Stimulated activated CD8-positive, alpha-beta memory T cell treated with anti-CD3 and anti-CD28 coated beads, Interleukin-12 subunit alpha, Interleukin-12 subunit beta, amount 100 ng/mL, for 4 hours (primary cell): ENCODE measurements around the gene LCTL.
A peak's percentile ranks its signal among the peaks of the same experiment; 100 is the strongest.
"Not testable (repeated sequence)": the region's sequence is repeated elsewhere in the genome, so short reads cannot be mapped to it uniquely, and the experiment has no call there.

Source experiments
- DNase-seq: peaks from one replicate; pipeline ENCODE4 v3.0.0-alpha.2; 2020; ENCODE audit warnings: low read depth

LCTL gene

DNA sequence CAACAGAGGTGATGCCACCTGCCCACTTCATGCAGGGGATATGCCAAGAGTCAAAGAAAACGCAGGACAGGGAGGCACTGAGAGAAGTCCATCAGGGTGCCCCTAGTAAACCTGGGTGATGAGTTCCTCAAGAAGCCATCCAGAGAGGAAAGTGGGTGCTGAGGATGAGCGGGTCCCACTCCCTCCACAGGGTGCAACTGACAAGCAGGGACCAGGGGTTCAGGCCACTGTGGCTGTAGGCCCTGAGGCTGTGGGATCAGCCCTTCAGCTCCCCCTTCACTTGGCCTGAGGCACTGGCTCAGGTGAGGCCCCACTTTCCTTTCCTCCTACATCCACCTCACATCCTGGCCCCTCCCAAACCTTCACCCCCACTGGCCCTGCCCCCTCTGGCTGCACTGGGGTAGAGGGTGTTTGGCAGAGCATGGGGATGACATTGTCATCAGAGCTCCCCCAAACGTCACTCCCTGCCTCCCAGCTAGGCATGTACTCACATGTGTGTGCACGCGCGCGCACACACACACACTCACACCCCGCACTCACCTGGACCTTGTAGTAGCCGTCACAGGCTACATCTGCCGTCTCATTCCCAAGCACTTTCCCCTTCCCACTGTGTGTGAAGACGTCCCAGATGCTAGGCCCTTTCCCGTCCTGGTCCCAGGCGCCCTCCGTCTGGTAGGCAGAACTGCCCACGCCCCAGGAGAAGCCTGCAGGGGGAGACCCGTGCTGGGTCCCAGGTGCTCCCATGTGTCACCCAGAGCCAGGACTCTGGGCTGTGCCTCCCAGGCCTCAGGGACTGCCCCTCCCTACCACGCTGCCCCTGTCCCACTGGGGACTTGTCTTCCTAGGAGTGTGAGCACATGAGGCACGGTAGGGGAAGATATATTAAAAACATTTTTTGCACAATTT lies 1.4 kb downstream of the LCTL start:
- no peak for DNase-seq

GRCh38 chr15:66563566-66564110 lies 2.2 kb downstream of the LCTL start:
- DNase-seq: no peak

DNA sequence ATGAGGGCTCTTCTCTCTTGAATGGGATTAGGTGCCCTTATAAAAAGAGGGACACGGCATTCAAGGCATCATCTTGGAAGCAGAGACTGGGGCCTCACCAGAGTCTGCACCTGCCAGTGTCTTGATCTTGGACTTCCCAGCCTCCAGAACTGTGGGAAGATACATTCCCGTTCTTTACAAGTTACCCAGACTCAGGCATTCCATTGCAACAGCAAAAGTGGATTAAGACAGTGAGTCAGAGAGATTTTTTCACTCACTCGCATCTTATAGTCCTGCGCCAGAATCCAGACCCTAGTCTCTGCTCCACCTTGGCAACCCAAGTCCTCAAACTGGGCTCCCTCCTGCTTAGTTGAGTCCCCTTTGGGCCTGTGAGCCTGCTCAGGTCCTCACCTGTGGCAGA lies 2.7 kb downstream of the LCTL start:
- DNase-seq: no peak

DNA sequence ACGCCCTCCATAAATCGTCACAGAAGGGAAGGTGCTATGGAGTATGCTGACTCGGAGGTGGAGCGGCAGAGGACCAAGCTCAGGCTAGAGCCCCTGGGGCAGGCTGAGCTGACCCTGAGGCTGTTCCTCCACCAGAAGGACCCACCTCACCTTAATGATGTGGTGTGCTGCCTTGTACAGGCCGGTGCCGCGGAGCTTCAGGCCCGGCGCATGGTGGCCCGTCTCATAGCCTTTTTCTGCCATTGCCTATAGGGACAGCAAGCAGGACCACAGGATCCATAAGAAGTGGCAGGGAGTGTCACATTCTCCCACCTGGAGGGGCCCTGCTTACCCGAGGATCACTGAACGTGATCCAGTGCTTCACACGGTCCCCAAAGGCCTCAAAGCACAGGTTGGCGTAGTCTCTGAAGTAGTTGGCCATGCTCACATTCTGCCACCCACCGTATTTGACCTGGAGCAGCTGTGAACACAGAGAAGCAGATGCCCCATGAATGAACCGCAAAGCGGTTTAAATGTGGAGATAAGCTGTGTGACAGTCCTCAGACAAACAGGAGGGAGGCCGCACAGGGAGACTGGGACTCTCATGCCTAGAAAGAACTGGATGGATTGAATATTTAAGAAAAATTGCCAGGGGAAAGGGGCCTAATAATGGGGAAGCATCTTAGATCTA lies 4.8 kb downstream of the LCTL start:
- DNase-seq: no peak

GRCh38 chr15:66558271-66558670 lies 7.5 kb downstream of the LCTL start:
- DNase-seq: no peak

DNA sequence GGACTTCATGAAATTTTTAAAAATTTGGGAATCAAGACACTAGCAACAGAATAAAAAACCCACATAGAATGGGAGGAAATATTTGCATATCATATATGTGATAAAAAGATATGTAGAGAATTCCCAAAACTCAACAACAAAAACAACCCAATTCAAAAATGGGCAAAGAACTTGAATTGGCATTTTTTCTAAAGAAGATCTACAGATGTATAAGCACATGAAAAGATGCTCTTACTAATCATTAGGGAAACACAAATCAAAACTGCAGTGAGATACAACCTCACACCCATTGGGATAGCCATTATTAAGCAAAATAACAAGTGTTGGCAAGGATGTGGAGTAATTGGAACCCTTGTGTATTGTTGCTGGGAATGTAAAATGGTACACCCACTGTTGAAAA lies 10.1 kb downstream of the LCTL start:
- DNase-seq: no peak

DNA sequence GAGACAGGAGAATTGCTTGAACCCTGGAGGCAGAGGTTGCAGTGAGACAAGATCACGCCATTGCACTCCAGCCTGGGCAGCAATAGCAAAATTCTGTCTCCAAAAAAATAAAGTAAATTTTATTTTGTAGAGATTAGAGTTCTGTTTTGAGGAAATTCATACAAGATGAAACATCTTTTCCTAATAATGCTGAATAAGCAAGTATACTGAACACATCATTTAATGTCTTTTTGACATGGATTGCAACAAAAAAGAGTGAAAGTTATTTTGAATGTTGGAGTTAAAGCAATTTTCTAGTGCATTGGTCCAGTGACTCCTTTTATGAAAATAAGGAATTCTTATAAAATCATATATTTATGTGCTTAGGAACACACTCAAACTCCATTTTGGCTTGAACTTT lies 20.5 kb downstream of the LCTL start:
- DNase-seq: no peak

- DNase-seq: no peak
Measured at GRCh38 chr15:66542896-66543295, 22.9 kb downstream of the LCTL start.

GRCh38 chr15:66535056-66535455 lies 30.7 kb downstream of the LCTL start:
- DNase-seq: no peak

- DNase-seq: no peak
Measured at GRCh38 chr15:66524838-66525237, 41.0 kb downstream of the LCTL start.

DNA sequence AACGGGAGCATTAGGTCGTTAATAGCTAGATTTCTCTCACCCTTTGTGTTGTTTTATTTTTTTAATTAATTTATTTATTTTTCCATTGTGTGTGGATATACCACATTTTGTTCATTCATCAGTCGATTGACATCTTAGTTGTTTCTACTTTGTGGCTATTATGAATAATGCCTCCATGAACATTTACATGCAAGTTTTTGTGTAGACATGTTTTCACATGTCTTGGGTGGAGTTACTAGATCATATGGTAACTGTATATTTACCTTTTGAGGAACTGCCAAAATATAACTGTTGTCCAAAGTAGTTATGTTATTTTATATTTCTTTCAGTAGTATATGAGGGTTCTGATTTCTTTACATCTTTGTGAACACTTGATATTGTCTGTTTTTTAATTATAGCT lies 41.9 kb downstream of the LCTL start:
- no peak for DNase-seq

DNA sequence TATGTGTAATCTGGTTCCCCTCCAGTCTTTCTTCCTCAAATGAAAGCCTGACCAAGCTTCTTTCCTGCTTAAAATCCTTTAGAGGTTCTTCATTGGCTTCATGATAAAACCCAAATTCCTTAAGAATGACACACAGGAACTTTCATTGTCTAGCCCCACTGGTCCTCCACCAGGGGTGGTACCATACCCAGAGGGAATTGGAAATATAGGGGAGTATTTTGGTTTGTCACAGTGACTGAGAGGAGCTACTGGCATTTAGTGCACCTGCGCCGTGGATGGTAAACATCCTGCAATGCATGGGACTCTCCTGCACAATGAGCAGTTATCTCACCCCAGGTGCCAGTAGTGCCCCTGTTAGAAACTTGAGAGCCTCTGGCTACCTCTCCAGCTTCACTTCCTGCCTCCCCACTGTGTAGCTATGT lies 49.9 kb downstream of the LCTL start:
- DNase-seq: no peak

- DNase-seq: no peak
Measured at GRCh38 chr15:66514586-66514985, 51.2 kb downstream of the LCTL start.

GRCh38 chr15:66508293-66508883 lies 57.4 kb downstream of the LCTL start:
- no peak for DNase-seq

- DNase-seq: no peak
Measured at GRCh38 chr15:66505818-66506217, 60.0 kb downstream of the LCTL start.

- no peak for DNase-seq
Measured at GRCh38 chr15:66505430-66505811, 60.4 kb downstream of the LCTL start.

- peak; percentile 69 for DNase-seq
Measured at GRCh38 chr15:66504563-66505429, 61.0 kb downstream of the LCTL start, which contains the start of the genes RPL4 and ZWILCH. TSS of gene RPL4 (minus strand) at chr15:66504855. CDS start at chr15:66504790, 65 bp downstream. TSS of gene ZWILCH (plus strand) at chr15:66505326. CDS start at chr15:66505339, 13 bp downstream.

GRCh38 chr15:66503780-66504562 lies 61.8 kb downstream of the LCTL start:
- no peak for DNase-seq

DNA sequence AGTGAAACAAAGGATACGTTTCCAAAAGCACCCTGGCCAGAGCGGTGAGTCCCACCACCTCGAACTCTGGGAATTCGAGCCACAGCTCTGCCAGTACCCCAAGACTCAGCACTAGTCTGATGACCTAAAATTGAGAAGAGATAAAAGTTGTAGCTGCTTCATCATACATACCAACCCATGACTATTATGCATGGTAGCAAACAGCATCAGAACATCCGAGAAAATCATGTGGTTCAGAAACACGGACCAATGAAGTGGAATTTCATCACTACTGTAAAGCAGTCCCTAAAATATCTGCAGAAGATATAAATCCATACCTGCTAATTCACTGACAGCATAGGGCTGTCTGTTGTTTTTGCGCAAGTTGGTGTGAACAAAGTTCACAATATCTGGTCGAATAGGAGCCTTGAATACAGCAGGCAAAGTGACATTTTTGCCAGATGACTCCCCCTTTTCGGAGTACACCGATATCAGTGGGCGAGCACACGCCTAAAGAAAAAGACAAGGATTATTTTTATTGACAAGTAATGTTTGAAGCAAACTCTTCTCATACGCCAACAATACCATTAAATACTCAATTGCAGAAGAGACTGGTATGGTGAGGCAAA lies 62.7 kb downstream of the LCTL start:
- not testable (repeated sequence) for DNase-seq

DNA sequence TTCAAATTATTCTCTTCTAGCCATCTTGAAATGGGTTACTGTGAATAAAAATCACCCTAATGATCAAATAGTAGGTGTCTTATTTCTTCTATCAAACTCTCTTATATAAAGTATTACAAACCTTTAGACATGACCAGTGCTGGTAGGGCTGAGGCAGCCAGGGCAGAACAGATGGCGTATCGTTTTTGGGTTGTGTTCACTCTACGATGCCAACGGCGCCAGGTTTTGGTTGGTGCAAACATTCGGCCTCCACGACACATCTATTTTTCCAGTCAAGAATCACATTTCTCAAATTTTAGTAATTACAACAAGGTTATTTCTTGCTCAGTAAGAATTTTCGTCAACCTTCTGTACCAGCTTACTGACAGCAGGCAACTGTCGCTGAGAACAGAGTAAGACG lies 63.3 kb downstream of the LCTL start:
- DNase-seq: no peak
